HCT116 (cell line): Measurements from ENCODE around the gene FUCA2. TPM values are rescaled to one million over a fixed set of nuclear protein-coding genes. Genes with fewer than 3 reads are reported as not detected.
A peak's percentile ranks its signal among the peaks of the same experiment; 100 is the strongest.

ENCODE experiments used
- ATAC-seq: fragments of 200-7000 bp; cut with Tn5 transposase; 2 replicates; pipeline ENCODE4 v1.9.1; 2020; ENCODE audit warnings: mild to moderate bottlenecking, moderate library complexity
- BruUV-seq: library from RNA; stranded (reverse); fragments of 400-500 nt; replicated peaks from 2 replicates; lab custom pipeline; 2021; lab: Mats Ljungman, UMichigan
- CTCF ChIA-PET: fragments of 300-600 bp; sonication (Branson Sonifier 250); formaldehyde crosslinking; loops from one replicate; lab custom pipeline; 2021; ENCODE audit warnings: antibody characterized with exemption; lab: Charles Lee
- POLR2A ChIA-PET: fragments of 300-600, 350-600 bp; sonication (Branson Sonifier 250); formaldehyde crosslinking; loops from one replicate; lab custom pipeline; 2021; ENCODE audit warnings: antibody characterized with exemption; lab: Charles Lee
- RAD21 ChIA-PET, 2 experiments: fragments of 300-600 bp; sonication (Branson Sonifier 250); formaldehyde crosslinking; loops; one replicate each; lab custom pipeline; 2023; ENCODE audit warnings: low total read pairs in 2 of 2; ENCODE audit not compliant: uncharacterized antibody in 2 of 2, unreplicated experiment in 2 of 2, low non-redundant PET in 1 of 2; lab: Charles Lee
- DNase-seq: peaks from one replicate; pipeline ENCODE4 v3.0.0-alpha.2; 2010; ENCODE audit warnings: low read depth, low spot score
- H2AFZ ChIP-seq: fragments of 200-600 bp; shearing (Covaris generic), sonication (generic); 2 replicates; pipeline ENCODE4 v1.6.1; 2017; ENCODE audit warnings: low read depth, mixed run types, mixed read lengths, antibody characterized with exemption, low read length; ENCODE audit not compliant: poor library complexity, severe bottlenecking
- H3K27ac ChIP-seq: 2 replicates; pipeline ENCODE4 v1.5.1; 2012; ENCODE audit warnings: low read depth, low read length
- H3K27me3 ChIP-seq: fragments of 200-600 bp; sonication (generic); 2 replicates; pipeline ENCODE4 v1.6.1; 2016; ENCODE audit warnings: mixed run types, low read length, mixed read lengths; ENCODE audit not compliant: insufficient read depth
- H3K36me3 ChIP-seq, 2 experiments: fragments of 200-500 bp in 1 of 2; fragments of 200-600 bp in 1 of 2; sonication (Bioruptor generic) in 1 of 2; sonication (generic) in 1 of 2; 2 replicates each; pipeline versions ENCODE4 v1.5.1 to v1.6.1; 2014 to 2016; ENCODE audit warnings: low read length in 2 of 2, inconsistent platforms in 1 of 2, mixed read lengths in 1 of 2, mixed run types in 1 of 2; ENCODE audit not compliant: insufficient read depth in 2 of 2, control insufficient read depth in 1 of 2
- H3K4me1 ChIP-seq, 2 experiments: fragments of 200-600 bp in 1 of 2; sonication (generic) in 1 of 2; 2 replicates each; pipeline versions ENCODE4 v1.5.1 to v1.6.1; 2012 to 2017; ENCODE audit warnings: low read length in 2 of 2, inconsistent platforms in 1 of 2, mild to moderate bottlenecking in 1 of 2, mixed read lengths in 1 of 2, mixed run types in 1 of 2, moderate library complexity in 1 of 2; ENCODE audit not compliant: insufficient read depth in 2 of 2, control insufficient read depth in 1 of 2
- H3K4me2 ChIP-seq: fragments of 200-600 bp; sonication (generic); 2 replicates; pipeline ENCODE4 v1.6.1; 2017; ENCODE audit warnings: mixed run types, low read length, mixed read lengths
- H3K4me3 ChIP-seq, 2 experiments: fragments of 200-600 bp in 1 of 2; sonication (generic) in 1 of 2; replicated peaks in 1 of 2; 2 replicates each; pipeline ENCODE4 v1.5.1; 2011 to 2016; ENCODE audit warnings: low read length in 2 of 2, control low read depth in 1 of 2, low read depth in 1 of 2, mild to moderate bottlenecking in 1 of 2, mixed read lengths in 1 of 2, mixed run types in 1 of 2
- H3K79me2 ChIP-seq: fragments of 200-600 bp; sonication (generic); 2 replicates; pipeline ENCODE4 v1.6.1; 2017; ENCODE audit warnings: mild to moderate bottlenecking, mixed run types, low read length, moderate library complexity, mixed read lengths; ENCODE audit not compliant: insufficient read depth
- H3K9ac ChIP-seq: fragments of 200-600 bp; sonication (generic); 2 replicates; pipeline ENCODE4 v1.6.1; 2016; ENCODE audit warnings: low read length, mixed read lengths
- H3K9me2 ChIP-seq: fragments of 200-600 bp; sonication (generic), shearing (Covaris generic); 2 replicates; pipeline ENCODE4 v1.6.1; 2017; ENCODE audit warnings: mixed run types, mild to moderate bottlenecking, moderate library complexity; ENCODE audit not compliant: insufficient read depth
- H3K9me3 ChIP-seq, 2 experiments: fragments of 200-500 bp in 1 of 2; fragments of 200-600 bp in 1 of 2; sonication (Bioruptor generic) in 1 of 2; sonication (generic) in 1 of 2; 2 replicates each; pipeline ENCODE4 v1.6.1; 2014 to 2017; ENCODE audit warnings: low read length in 2 of 2, mixed read lengths in 2 of 2, inconsistent platforms in 1 of 2, low read depth in 1 of 2, mild to moderate bottlenecking in 1 of 2, mixed run types in 1 of 2, moderate library complexity in 1 of 2; ENCODE audit not compliant: control insufficient read depth in 1 of 2, insufficient read depth in 1 of 2
- H4K20me1 ChIP-seq: fragments of 200-600 bp; sonication (generic), shearing (Covaris generic); 2 replicates; pipeline ENCODE4 v1.6.1; 2017; ENCODE audit warnings: mixed run types, mild to moderate bottlenecking, moderate library complexity; ENCODE audit not compliant: insufficient read depth
- CBX3 ChIP-seq: IDR thresholded peaks from 2 replicates; pipeline ENCODE4 v1.6.1; 2012; ENCODE audit warnings: low read depth
- CTCF ChIP-seq, 3 experiments: fragments of 200-600 bp in 1 of 3; sonication (generic) in 1 of 3; IDR thresholded peaks in 2 of 3; conservative IDR thresholded peaks in 1 of 3; 2 replicates each; pipeline ENCODE4 v1.5.1; 2012 to 2017; ENCODE audit warnings: low read depth in 2 of 3, low read length in 2 of 3, antibody characterized with exemption in 1 of 3, borderline replicate concordance in 1 of 3, control low read depth in 1 of 3, mild to moderate bottlenecking in 1 of 3, mixed read lengths in 1 of 3, mixed run types in 1 of 3, moderate library complexity in 1 of 3; ENCODE audit not compliant: insufficient read depth in 1 of 3
- EGR1 ChIP-seq: IDR thresholded peaks from 2 replicates; pipeline ENCODE4 v1.6.1; 2012; ENCODE audit warnings: low read depth
- ELF1 ChIP-seq: IDR thresholded peaks from 2 replicates; pipeline ENCODE4 v1.6.1; 2012; ENCODE audit warnings: low read depth, borderline replicate concordance
- JUND ChIP-seq: IDR thresholded peaks from 2 replicates; pipeline ENCODE4 v1.6.1; 2012
- POLR2A ChIP-seq: IDR thresholded peaks from 2 replicates; pipeline ENCODE4 v1.7.0; 2011; ENCODE audit warnings: borderline replicate concordance; ENCODE audit not compliant: insufficient read depth, insufficient read length; ENCODE audit errors: extremely low read depth
- RAD21 ChIP-seq: IDR thresholded peaks from 2 replicates; pipeline ENCODE4 v1.6.1; 2012; ENCODE audit warnings: low read depth, mild to moderate bottlenecking
- SP1 ChIP-seq: IDR thresholded peaks from 2 replicates; pipeline ENCODE4 v1.6.1; 2012; ENCODE audit warnings: low read depth
- SRF ChIP-seq: IDR thresholded peaks from 2 replicates; pipeline ENCODE4 v1.6.1; 2012; ENCODE audit warnings: low read depth
- YY1 ChIP-seq: IDR thresholded peaks from 2 replicates; pipeline ENCODE4 v1.6.1; 2011; ENCODE audit warnings: low read length, low read depth, moderate library complexity, mild to moderate bottlenecking; ENCODE audit not compliant: insufficient replicate concordance; ENCODE audit errors: extremely low read depth
- ZFX ChIP-seq: fragments of 450-650 bp; IDR thresholded peaks from 2 replicates; pipeline ENCODE4 v1.6.1; 2017
- ZNF274 ChIP-seq: fragments of 200-500 bp; sonication (Bioruptor generic); IDR thresholded peaks from 2 replicates; pipeline ENCODE4 v1.6.1; 2014; ENCODE audit warnings: mild to moderate bottlenecking, low read depth, low read length, inconsistent platforms
- intact Hi-C: fragments of 100-400 bp; cut with micrococcal nuclease; formaldehyde crosslinking; loops from 2 replicates; pipeline ENCODE4 v1.10.0; 2022
- total RNA-seq: library from RNA; stranded (reverse); gene quantifications from one replicate; pipeline ENCODE4 v1.2.1, GENCODE V29; 2021; ENCODE audit not compliant: unreplicated experiment
- TF ChIP-seq, protein P1 (sequence below): IDR thresholded peaks from 2 replicates; pipeline ENCODE4 v1.6.1; 2011; ENCODE audit warnings: mild to moderate bottlenecking, low read length, moderate library complexity; ENCODE audit not compliant: insufficient replicate concordance; ENCODE audit errors: extremely low read depth
- TF ChIP-seq, protein P2 (sequence below): IDR thresholded peaks from 2 replicates; pipeline ENCODE4 v1.6.1; 2012; ENCODE audit warnings: low read depth

Gene FUCA2
- total RNA-seq, 1 experiment from 2014 or later: 75.4 TPM

DNA sequence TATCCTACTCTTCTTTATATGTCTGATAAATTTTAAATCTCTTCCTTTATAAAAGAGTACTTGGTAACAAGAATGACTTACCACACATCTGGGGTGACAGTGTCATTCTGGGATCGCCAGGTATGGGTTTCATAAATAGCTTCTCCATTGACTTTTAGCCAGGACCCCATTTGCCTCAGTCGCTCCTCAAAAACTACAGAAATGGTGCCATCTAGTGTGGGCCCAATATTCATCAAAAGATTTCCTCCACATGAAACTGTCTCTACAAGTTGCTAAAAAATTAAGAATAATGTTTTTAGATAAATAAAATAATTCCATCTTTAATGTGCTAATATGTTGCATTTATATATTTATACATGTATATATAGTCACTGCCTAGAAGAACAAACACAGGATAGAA, 9.7 kb downstream of the FUCA2 start:
- H3K4me3 ChIP-seq: no peak overlapping the region
- intact Hi-C loops: no loop called here
- no peak overlapping the region for H3K4me2 ChIP-seq
- POLR2A ChIA-PET: no interaction called here
- DNase-seq (no peak), ATAC-seq (no peak)
- no peak overlapping the region for H3K9ac ChIP-seq
- no TSS peak for BruUV-seq
- CTCF ChIA-PET: interaction anchor here (1.3 kb wide), 1 partner anchor 1027 kb away, joined by 5 read pairs; no protein-coding TSS in a partner anchor
- H3K9me3 ChIP-seq: no peaks in the 10 kb centered on the region
- no peaks in the 10 kb centered on the region for H4K20me1 ChIP-seq
- peaks cover 4% of the 10 kb centered on the region; the same call in 1 of the 2 replicates for H3K79me2 ChIP-seq
- RAD21 ChIA-PET: no interaction called here
- H2AFZ ChIP-seq: no peak overlapping the region
- H3K4me1 ChIP-seq: no peaks in the 10 kb centered on the region
- H3K9me2 ChIP-seq: no peaks in the 10 kb centered on the region
- no peak for TF ChIP-seq ELF1
- peak; percentile 33; the same call in 1 of the 2 replicates for TF ChIP-seq RAD21
- TF ChIP-seq, protein P1, sequence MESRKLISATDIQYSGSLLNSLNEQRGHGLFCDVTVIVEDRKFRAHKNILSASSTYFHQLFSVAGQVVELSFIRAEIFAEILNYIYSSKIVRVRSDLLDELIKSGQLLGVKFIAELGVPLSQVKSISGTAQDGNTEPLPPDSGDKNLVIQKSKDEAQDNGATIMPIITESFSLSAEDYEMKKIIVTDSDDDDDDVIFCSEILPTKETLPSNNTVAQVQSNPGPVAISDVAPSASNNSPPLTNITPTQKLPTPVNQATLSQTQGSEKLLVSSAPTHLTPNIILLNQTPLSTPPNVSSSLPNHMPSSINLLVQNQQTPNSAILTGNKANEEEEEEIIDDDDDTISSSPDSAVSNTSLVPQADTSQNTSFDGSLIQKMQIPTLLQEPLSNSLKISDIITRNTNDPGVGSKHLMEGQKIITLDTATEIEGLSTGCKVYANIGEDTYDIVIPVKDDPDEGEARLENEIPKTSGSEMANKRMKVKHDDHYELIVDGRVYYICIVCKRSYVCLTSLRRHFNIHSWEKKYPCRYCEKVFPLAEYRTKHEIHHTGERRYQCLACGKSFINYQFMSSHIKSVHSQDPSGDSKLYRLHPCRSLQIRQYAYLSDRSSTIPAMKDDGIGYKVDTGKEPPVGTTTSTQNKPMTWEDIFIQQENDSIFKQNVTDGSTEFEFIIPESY: no peak
- H3K27me3 ChIP-seq: no peaks in the 10 kb centered on the region
- no peak overlapping the region for H3K27ac ChIP-seq
- H3K36me3 ChIP-seq: peaks cover 32 to 51% of the 10 kb centered on the region in 2 experiments; a peak in 3 of 4 replicates

- Histone ChIP-seq H3K27ac (no peak overlapping the region), H3K4me2 (no peak overlapping the region), H3K4me1 (no peaks in the 10 kb centered on the region), H2AFZ (no peak overlapping the region), H3K9me3 (no peaks in the 10 kb centered on the region), H3K79me2 (no peaks in the 10 kb centered on the region; the same call in 1 of the 2 replicates), H3K9ac (no peak overlapping the region), H4K20me1 (0 out of 2 replicates have a peak, but pooled peaks cover 3% of the 10 kb centered on the region), H3K36me3 (peaks cover 39 to 57% of the 10 kb centered on the region in 2 experiments), H3K27me3 (no peaks in the 10 kb centered on the region), H3K9me2 (no peaks in the 10 kb centered on the region), H3K4me3 (no peak overlapping the region)
- POLR2A ChIA-PET: no interaction called here
- intact Hi-C loops: no loop called here
- CTCF ChIA-PET: no interaction called here
- BruUV-seq: no TSS peak
- ATAC-seq: no peak
- no peak for DNase-seq
- RAD21 ChIA-PET: no interaction called here
- TF ChIP-seq CTCF (IDR thresholded peaks at IDR 0.05 in 2 of 3, conservative IDR thresholded peaks at IDR 0.05 in 1 of 3; ENCODE audit: borderline replicate concordance in 1 of 3, insufficient read depth in 1 of 3, low read depth in 2 of 3, low read length in 2 of 3) (no peak), SP1 (no peak), JUND (no peak), YY1 (no peak), EGR1 (no peak), ZFX (no peak), ZNF274 (no peak), POLR2A (no peak), SRF (no peak), CBX3 (no peak)
- TF ChIP-seq, protein P2, sequence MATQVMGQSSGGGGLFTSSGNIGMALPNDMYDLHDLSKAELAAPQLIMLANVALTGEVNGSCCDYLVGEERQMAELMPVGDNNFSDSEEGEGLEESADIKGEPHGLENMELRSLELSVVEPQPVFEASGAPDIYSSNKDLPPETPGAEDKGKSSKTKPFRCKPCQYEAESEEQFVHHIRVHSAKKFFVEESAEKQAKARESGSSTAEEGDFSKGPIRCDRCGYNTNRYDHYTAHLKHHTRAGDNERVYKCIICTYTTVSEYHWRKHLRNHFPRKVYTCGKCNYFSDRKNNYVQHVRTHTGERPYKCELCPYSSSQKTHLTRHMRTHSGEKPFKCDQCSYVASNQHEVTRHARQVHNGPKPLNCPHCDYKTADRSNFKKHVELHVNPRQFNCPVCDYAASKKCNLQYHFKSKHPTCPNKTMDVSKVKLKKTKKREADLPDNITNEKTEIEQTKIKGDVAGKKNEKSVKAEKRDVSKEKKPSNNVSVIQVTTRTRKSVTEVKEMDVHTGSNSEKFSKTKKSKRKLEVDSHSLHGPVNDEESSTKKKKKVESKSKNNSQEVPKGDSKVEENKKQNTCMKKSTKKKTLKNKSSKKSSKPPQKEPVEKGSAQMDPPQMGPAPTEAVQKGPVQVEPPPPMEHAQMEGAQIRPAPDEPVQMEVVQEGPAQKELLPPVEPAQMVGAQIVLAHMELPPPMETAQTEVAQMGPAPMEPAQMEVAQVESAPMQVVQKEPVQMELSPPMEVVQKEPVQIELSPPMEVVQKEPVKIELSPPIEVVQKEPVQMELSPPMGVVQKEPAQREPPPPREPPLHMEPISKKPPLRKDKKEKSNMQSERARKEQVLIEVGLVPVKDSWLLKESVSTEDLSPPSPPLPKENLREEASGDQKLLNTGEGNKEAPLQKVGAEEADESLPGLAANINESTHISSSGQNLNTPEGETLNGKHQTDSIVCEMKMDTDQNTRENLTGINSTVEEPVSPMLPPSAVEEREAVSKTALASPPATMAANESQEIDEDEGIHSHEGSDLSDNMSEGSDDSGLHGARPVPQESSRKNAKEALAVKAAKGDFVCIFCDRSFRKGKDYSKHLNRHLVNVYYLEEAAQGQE: no peak
Measured at GRCh38 chr6:143498428-143498827, 13.1 kb downstream of the FUCA2 start.
